UCSD-AML1 (cell line): ENCODE measurements around the gene RTP3.
A peak's percentile ranks its signal among the peaks of the same experiment; 100 is the strongest.
"Not testable (repeated sequence)": the region's sequence is repeated elsewhere in the genome, so short reads cannot be mapped to it uniquely, and the experiment has no call there.

Experiments used
- DNase-seq: peaks from one replicate; lab custom pipeline; 2025; ENCODE audit not compliant: unreplicated experiment; lab: John Stamatoyannopoulos, UW

RTP3 gene

DNA sequence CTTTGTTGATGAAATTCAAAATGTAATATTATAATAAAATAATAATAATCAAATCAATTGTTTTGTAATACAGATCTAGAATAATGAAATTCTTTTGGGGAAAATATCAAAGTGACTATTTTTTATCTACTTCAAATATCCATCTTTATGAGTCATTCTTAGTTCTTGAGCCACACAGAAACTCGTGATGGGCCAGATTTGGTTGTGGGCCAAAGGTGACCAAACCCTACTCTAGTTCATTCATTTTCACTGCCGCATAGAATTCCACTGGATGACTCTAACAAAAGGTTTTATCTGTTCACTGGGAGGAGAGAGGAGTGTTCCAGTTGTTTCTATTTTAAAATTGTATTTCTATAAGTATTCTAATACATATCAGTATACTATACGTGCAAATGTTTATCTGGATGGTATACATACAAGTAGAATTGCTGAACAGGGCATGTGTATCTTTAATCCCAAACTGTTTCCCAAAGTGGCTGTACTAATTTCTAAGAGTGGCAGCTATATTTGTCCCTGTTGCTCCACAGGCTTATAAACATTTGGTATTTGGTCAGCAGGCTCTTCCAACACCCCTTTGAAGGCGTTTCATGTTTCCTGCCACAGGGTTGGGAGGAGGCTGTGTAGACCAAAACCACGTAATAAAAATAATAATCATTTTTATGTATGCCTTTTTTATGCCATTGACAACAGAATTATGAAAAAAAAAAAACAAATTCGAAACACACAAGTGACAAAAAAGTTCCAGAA lies 7.3 kb upstream of the RTP3 start:
- DNase-seq: no peak

DNA sequence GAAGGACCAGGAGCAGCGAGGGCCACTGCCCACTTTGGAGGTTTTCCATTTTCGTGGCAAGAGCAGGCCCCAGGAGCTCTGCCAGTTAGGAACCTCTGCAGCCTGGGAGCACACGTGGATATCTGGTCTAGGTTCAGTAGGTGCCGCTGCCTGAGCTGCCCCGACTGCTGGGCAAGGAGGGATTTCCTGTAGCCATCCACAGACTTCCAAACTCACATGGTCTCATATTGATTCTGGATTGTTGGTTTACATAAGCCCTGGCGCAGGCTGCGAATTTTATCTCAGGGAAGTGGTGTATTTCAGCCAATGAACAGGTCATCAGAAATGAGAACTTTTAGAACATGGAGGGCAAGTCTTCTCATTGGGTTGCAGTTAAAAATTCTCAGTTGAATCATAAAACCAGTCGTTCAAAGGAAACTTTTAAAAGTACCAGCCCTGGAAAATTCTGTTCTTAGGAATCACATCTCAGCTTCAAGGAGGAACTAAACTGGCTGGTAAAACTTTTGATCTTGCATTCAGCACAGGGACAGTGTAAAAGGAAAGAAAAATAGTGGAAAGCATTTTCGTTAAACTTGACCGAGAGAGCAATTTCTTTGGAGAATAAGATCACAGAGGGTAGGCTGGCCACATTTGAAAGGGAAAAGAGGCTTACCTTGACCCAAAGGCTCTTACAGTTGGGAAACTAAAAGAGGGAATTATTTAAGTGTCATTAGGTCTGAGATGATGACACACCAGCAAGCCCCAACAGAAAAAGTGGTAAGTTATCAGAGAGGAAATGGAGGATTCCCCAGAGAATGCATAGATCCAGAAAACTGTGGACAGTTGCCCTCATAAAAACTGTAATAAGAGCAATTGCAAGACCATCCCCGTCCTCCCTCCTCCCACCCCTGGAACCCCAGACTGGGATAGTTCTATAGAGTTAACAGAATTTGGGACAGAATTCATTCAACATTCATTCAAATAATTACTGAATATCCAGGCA lies 6.4 kb upstream of the RTP3 start:
- no peak for DNase-seq

DNA sequence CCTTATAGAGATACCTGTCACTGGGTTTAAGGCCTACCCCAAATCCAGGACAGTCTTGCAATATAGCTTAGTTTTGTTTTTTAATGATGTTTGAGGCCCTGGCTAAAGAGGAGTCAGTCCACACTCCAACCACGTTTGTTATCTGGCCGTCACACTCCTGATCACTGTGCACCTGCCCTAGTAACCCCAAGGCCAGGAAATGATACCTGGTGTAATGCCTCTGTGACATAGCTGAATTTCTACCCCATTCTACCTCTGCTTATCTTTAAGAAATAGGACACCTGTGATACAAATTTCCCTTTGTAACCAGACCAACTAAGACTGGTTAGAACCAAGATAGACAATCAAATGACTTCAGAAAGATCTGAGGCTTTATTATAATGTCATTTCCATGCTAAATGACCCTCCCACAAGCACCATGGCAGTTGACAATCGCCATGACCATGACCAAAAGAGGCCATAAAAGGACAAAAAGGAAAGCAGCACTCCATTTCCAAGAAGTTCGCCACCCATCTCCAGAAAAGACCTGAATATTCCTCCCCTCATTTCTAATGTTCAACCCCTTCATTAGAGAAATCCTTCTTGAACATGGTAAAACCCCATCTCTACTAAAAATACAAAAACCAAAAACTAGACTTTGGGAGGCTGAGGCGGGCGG lies 4.8 kb upstream of the RTP3 start:
- no peak for DNase-seq

DNA sequence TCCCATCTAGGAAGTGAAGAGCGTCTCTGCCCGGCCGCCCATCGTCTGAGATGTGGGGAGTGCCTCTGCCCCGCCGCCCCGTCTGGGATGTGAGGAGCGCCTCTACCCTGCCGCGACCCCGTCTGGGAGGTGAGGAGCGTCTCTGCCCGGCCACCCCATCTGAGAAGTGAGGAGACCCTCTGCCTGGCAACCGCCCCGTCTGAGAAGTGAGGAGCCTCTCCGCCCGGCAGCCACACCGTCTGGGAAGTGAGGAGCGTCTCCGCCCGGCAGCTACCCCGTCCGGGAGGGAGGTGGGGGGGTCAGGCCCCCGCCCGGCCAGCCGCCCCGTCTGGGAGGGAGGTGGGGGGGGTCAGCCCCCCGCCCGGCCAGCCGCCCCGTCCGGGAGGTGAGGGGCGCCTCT lies 3.3 kb upstream of the RTP3 start:
- DNase-seq: not testable (repeated sequence)

DNA sequence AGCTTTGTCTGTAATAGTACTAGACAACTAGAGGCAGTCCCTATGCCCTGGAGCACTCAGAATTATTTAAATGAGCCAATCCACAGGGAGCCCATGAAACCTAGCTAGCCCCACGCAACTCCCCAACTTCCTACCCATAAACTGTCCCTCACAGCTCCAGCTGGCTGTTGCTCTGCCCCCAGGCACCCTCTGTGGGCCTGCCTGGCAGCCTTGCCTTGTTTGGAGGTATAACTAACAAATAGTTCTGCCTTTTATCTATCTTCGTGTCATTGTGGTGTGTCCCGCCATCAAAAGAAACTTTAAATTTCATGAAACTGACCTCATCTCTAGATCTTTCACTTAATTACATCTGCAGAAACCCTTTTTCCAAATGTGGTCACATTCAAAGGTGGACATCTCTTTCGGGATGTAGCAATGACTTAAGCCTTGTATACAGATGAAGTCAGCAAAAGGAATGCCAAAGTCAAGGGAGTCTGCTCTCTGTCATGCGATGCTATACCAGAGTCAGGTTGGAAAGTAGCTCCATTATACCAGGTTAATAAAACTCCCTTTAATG lies 1.8 kb upstream of the RTP3 start:
- DNase-seq: no peak

DNA sequence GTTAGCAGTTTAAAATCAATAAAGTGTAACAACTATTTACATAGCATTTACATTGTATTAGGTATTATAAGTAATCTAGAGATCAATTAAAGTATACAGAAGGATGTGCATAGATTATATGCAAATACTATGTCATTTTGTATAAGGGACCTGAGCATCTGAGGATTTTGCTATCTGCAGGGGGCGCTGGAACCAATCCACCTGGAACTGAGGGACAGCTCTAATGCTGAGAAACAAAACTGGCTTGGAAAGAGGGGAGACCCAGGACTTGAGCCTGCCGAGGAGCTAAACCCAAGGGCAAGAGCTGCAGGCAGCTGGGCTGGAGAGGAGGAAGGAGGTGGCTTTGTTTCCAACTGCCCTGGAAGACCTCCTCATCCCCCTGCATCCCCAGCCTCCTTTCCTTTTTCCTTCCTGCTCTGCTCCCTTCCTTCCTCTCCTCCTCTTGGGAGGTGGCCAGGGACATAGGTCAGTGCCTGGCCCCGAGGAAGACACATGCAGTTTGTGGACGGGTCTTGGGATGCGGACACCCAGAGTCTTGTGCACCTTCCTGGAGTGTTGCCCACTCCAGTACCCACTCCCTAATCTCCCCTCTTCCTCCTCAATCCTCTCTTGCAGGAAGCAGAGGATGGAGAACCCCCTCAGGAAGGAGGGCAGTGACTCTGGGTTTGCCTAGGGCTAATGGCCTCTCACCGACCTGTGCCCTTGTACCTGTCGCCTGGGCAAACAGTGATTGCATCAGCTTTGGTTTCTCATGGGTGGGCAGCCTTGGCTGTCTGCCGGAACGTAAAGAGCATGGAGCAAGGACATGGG lies 825 bp upstream of the RTP3 start:
- peak; percentile 43 for DNase-seq

DNA sequence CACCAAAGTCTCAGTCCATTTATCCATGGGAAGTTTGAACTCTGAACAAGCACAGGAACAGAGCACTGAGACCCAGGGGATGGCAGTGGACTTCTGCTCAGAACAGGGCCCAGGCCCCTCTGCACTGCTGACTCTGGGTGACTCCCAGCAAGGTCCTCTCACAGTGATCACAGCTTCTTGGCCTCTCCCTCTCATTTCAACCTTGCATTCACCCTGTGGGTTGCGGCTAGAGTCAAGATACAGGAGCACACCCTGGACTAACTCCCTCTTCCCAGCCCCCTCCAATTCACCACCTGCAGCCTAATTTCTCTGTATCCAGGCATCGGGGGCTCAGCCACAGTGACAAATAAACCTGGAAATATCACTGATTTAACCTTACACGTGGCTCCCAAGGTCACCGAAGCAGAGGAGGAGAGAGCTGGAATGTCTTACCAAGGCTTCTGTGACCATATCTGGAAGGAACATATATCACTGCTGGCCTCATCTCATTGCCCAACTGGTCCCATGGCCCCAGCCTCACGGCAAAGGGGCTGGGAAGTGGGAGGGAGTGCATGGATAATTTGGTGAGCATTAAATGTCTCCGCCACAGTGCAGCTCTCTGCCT lies 1.2 kb downstream of the RTP3 start:
- DNase-seq: no peak

DNA sequence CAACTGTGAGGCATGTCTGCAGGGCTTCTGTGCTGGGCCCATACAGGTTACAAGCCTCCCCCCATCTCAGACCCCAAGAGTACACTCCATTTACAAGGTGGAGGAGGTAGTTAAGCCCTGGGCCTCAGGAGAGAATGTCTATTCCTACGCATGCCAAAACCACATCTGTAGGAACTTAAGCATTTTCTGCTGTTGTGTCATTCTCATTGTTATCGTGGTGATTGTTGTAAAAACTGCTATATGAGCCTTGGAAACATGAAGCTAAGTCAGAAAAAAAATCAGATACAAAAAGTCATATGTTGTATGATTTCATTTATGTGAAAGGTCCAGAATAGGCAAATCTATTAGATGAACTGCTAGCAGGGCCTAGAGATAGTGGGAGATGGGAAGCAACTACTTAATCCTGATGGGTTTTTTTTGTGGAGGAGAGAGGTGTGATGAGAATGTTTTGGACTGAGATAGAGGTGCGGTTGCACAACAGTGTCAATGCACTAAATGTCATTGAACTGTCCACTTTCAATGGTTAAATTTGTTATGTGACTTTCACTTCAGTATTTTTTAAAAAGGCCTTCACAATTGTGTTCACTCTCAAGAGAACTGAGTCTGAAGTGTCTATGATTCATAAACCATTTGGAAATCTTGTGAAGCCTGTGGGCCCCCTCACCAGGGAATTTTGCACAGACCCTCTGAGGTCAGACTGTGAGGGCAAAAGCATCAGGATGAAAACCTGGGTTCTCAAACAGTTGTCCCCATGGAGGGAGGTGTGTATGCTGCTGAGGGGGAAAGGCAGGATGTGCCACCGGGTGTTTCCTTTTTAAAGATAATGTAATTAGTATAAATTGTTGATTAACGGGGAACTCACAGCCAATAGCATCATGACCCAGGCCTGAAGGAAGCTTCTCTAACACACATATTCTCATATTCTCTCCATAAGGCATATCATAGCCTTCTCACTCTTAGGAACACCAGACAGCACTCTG lies 3.2 kb downstream of the RTP3 start:
- no peak for DNase-seq

DNA sequence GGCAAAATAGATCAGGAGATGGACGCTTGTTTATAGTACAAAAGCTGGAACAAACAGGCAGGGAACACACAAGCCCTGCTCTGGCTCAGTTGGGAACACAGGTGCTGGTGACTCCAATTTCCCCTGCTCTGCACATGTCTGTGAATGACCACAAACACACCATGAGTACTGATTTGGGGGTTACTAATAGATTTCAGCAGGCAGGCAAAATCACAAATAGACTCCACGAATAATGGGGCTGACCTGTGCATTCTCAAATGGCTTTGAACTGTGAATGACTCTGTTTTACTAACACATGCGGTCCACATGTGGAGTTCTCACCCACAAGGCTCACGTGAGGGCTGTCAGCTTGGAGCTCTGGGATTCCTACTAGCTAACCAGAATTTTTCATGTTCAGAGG lies 3.9 kb downstream of the RTP3 start:
- no peak for DNase-seq

DNA sequence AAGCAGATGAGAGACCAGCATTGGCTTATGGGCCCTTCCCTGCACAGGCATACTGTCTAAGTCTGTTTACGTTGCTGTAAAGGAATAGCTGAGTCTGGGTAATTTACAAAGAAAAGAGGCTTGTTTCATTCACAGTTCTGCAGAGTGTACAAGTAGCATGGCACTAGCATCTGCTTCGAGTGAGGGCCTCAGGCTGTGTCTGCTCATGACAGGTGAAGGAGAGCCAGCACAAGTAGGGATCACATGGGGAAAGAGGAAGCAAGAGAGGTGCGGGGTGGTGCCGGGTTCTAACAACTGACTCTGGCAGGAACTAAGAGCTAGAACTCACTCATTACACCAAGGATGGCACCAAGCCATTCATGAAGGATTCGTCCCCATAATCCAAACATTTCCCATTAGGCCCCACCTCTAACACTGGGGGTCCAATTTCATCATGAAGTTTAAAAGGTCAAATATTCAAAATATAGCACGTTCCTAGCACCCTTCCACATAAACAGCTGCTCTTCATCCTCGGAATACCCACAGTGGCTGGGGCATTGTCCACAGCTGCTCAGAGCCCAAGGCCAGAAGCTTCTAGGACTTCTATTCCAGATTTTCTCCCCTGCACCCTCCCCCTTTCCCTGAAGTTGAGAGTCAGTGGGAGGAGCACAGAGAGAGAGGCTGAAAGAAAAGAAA lies 5.6 kb downstream of the RTP3 start:
- DNase-seq: no peak

DNA sequence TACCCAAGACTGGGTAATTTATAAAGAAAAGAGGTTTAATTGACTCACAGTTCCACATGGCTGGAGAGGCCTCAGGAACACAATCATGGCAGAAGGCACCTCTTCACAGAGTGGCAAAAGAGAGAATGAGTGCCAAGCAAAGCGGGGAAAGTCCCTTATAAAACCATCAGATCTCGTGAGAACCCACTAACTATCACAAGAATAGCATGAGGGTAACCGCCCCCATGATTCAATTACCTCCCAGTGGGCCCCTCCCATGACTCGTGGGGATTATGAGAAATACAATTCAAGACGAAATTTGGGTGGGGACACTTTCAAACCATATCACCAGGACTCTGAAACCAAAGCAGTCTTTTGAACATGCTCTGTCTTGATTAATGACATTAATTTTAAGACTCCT lies 7.0 kb downstream of the RTP3 start:
- no peak for DNase-seq

DNA sequence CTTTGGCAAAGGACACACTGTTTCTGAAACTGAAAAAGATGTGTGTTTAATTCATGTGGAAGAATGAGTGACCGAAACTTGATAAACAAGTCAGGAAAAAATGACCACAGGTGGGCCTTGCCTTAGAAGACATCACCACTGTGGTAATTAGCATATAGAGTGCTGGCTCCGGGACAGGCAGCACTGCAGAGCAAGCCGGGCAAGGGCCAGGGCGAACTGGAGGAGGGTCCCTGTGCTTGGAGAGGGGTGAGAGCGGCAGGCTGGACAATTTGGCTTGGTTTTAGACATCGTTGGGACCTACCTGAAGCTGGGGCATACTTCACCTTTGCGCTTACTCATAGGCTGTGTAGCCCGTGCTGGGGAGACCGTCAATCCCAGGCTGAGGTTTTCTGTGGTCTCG lies 8.2 kb downstream of the RTP3 start:
- DNase-seq: no peak

DNA sequence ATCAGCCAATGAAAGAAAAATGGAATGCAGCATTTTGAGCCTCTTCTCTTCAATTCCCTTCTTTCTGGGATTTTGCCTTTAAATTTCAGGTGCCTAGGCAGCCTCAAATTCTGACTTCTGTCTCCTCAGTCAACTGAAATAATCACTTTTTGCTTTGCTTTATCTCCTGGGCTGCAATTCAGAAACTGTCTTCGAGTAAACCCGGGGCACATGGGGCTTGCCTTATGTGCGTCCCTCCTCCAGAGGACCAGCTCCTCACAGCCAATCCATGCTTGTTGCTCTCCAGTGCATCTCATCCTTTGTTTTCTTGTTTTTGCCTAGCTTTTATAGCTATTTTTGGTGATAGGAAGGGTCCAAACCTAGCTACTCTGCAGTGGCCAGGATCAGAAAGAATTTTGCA lies 8.8 kb downstream of the RTP3 start:
- DNase-seq: no peak

DNA sequence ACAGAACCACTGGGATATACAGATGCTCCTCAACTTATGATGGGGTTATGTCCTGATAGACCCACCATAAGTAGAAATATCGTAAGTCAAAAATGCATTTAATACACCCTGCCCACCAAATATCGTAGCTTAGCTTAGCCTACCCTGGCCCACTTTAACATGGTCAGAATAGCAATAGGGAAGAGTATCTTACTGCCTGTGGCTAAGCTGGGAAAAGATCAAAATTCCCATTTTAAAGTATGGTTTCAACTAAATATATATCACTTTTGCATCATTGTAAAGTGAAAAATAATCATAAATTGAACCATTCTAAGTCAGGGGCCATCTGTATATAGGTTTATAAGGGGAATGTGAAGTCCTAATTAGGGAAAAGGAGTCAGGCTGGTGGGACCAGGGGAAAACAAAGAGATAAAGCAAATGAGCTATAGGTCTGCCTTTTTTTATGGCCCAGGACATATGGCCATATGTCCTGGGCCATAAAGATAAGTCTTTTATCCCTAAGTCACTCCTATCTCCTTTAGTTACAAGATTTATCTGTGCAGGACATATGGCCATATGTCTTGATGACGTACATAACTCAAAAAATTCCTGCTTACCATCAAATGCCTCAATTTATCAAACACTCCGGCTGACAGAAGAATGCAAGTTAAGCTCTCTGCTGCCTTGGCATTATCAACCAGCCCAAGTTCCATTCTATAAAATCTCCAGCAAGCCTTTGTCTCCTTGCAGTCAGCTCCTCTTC lies 11.2 kb downstream of the RTP3 start:
- no peak for DNase-seq

DNA sequence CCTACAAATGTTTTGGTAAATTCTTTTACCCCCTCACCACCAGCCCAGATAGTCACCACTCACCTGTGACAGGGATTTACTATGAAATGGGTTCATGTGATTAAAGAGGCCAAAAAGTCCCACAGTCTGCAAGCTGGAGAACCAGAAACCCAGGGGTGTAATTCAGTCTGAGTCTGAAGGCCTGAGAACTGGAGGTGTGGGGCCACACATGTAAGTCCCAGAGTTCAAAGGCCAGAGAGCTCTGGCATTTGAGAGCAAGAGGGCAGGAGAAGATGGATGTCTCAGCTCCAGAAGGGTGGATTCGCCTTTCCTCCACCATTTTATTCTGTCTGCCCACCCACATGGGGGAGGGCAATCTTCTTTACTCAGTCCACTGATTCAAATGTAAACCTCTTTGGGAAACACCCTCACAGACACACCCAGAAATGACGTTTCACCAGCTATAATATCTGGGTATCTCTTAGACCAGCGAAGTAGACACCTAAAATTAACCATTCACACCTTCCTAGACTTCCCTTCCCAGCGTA lies 11.9 kb downstream of the RTP3 start:
- DNase-seq: no peak

DNA sequence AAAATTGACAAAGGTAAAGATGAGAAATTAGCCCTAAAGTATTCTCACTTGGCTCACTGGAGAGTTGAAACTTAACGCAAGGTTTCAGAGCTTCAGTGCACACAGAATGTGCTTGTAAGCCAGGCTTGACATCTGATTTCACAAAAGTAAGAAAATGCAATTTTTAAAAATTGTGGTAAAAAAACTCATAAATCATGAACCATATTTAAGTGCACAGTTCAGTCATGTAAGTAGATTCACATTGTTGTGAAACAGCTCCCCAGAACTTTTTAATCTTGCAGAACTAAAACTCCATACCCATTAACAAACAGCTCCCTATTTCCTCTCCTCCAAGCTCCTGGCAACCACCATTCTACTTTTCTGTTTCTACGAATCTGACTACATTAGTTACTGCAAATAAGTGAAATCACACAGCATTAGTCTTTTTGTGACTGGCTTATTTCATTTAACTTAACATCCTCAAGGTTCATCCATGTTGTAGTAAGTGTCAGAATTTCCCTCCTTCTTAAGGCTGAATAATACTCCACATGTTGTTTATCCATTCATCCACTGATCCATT lies 14.5 kb downstream of the RTP3 start:
- DNase-seq: no peak

DNA sequence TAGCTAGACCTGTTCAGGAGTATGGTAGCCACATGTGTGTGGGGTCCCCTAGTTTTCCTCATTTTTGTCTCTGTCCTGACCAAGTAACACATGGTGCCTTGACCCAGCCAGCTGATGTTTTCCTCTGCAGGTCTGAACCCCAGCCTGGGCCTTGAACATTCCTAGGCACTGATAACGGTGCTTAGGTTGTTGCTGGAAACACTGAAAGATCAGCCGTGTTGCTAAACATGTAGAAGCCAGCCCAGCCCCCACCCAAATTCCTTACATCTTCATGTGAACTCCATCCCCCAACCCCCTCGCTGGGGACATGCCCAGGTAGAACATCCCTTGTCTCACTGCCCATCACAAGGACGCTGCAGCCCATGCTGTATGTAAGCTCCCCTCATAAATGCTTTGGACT lies 18.7 kb downstream of the RTP3 start:
- no peak for DNase-seq
